ENCODE results near the gene ZDHHC24. TPM values are rescaled to one million over a fixed set of nuclear protein-coding genes. Genes with fewer than 3 reads are reported as not detected.
A peak's percentile ranks its signal among the peaks of the same experiment; 100 is the strongest.
"Not testable (repeated sequence)": the region's sequence is repeated elsewhere in the genome, so short reads cannot be mapped to it uniquely, and the experiment has no call there.

The ZDHHC24 gene
- total RNA-seq, 1 donor from 2014 or later: 16.5 TPM

GRCh38 chr11:66546368-66546965 lies 619 bp upstream of the ZDHHC24 start, which contains the start of gene ACTN3:
Gene ACTN3, plus strand, starts transcription at chr11:66546903. Its CDS starts 35 bp downstream, at chr11:66546938.
- H3K4me1 ChIP-seq: peaks cover 42% of the 10 kb centered on the region
- intact Hi-C loops (cut with DNase I): no loop called here
- TF ChIP-seq POLR2AphosphoS5 (IDR thresholded peaks at IDR 0.05; ENCODE audit: insufficient read depth in 1 of 2, low read depth in 1 of 2): peak in 1 of 2 donors; percentile 10
- no peak for TF ChIP-seq CTCF (IDR thresholded peaks at IDR 0.05)
- H3K27ac ChIP-seq: peak within 1 kb of the TSS; percentile 57
- DNase-seq (ENCODE audit: extremely low spot score in 2 of 2): no peak
- no peaks in the 10 kb centered on the region for H3K9me3 ChIP-seq
- peaks cover 0 to 5% of the 10 kb centered on the region in 2 donors for H3K36me3 ChIP-seq
- H3K4me3 ChIP-seq: peak within 1 kb of the TSS; percentile 80 to 88
- H3K27me3 ChIP-seq: no peaks in the 10 kb centered on the region

- H3K27ac ChIP-seq: peak overlapping the region; percentile 22
- H3K4me3 ChIP-seq: peak overlapping the region; percentile 80 to 88
- H3K27me3 ChIP-seq; H3K36me3 ChIP-seq; DNase-seq (ENCODE audit: extremely low spot score in 2 of 2); intact Hi-C loops (cut with DNase I); H3K9me3 ChIP-seq: not testable (repeated sequence)
- H3K4me1 ChIP-seq: peaks cover 42% of the 10 kb centered on the region
These were observed 896 bp downstream of the ZDHHC24 start for GRCh38 chr11:66544952-66545351.

GRCh38 chr11:66543263-66544107 lies 2.4 kb downstream of the ZDHHC24 start:
- H3K27ac ChIP-seq: no peak overlapping the region
- intact Hi-C loops (cut with DNase I): no loop called here
- no peaks in the 10 kb centered on the region for H3K27me3 ChIP-seq
- H3K36me3 ChIP-seq: peaks cover 0 to 23% of the 10 kb centered on the region in 2 donors
- no peaks in the 10 kb centered on the region for H3K9me3 ChIP-seq
- H3K4me3 ChIP-seq: peak overlapping the region in 1 of 2 donors; percentile 12
- TF ChIP-seq POLR2AphosphoS5 (IDR thresholded peaks at IDR 0.05; ENCODE audit: insufficient read depth in 1 of 2, low read depth in 1 of 2) (no peak), CTCF (IDR thresholded peaks at IDR 0.05) (peak in 1 of 3 experiments; percentile 22)
- peaks cover 42% of the 10 kb centered on the region for H3K4me1 ChIP-seq
- DNase-seq (ENCODE audit: extremely low spot score in 2 of 2): no peak

GRCh38 chr11:66542362-66542761 lies 3.5 kb downstream of the ZDHHC24 start:
- Histone ChIP-seq H3K27me3 (no peaks in the 10 kb centered on the region), H3K9me3 (no peaks in the 10 kb centered on the region), H3K4me3 (no peak overlapping the region), H3K4me1 (peaks cover 42% of the 10 kb centered on the region), H3K36me3 (peaks cover 0 to 24% of the 10 kb centered on the region in 2 donors), H3K27ac (no peak overlapping the region)
- no peak for DNase-seq (ENCODE audit: extremely low spot score in 2 of 2)
- TF ChIP-seq CTCF (IDR thresholded peaks at IDR 0.05) (no peak), POLR2AphosphoS5 (IDR thresholded peaks at IDR 0.05; ENCODE audit: insufficient read depth in 1 of 2, low read depth in 1 of 2) (no peak), POLR2A (IDR thresholded peaks at IDR 0.05) (no peak)
- intact Hi-C loops (cut with DNase I): no loop called here

- Histone ChIP-seq H3K36me3 (peaks cover 0 to 24% of the 10 kb centered on the region in 2 donors), H3K27ac (no peak overlapping the region)
These were observed 4.0 kb downstream of the ZDHHC24 start for GRCh38 chr11:66541892-66542291.

GRCh38 chr11:66540598-66540997 lies 5.2 kb downstream of the ZDHHC24 start:
- H3K27me3 ChIP-seq; intact Hi-C loops (cut with DNase I); H3K9me3 ChIP-seq; H3K27ac ChIP-seq; DNase-seq (ENCODE audit: extremely low spot score in 2 of 2); H3K4me3 ChIP-seq: not testable (repeated sequence)
- H3K36me3 ChIP-seq: peaks cover 0 to 24% of the 10 kb centered on the region in 2 donors
- peaks cover 32% of the 10 kb centered on the region for H3K4me1 ChIP-seq

More at GRCh38 chr11:66541892-66542291, 4.0 kb downstream of the ZDHHC24 start:
- no peak for TF ChIP-seq POLR2AphosphoS5 (IDR thresholded peaks at IDR 0.05; ENCODE audit: insufficient read depth in 1 of 2, low read depth in 1 of 2)
- DNase-seq (ENCODE audit: extremely low spot score in 2 of 2): no peak
- Histone ChIP-seq H3K4me3 (no peak overlapping the region), H3K4me1 (peaks cover 39% of the 10 kb centered on the region), H3K9me3 (no peaks in the 10 kb centered on the region), H3K27me3 (no peaks in the 10 kb centered on the region)
- intact Hi-C loops (cut with DNase I): no loop called here
